ENCODE data around the gene KCNK2.

The KCNK2 gene

DNA sequence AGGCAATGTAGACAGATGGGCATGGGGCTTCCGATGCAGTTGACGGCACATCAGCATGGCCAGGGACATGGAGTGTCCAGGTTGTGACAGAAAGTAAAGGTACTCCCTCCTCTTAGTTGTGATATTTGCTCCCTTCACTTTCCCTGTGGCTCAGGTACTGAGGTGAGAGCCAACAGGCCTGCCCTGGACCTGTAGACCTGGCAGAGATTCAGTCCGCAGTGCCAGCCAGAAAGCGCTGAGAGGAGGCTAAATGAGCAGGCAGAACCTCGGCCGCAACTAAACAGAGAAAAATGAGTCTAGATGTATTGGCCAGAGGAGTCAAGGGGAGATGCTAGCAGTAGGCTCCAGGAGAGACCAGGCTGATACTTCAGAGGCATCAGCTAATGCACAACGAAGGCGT lies 22.6 kb upstream of the KCNK2 start:
- no peak for DNase-seq (ENCODE audit: low read depth in 1 of 2, low spot score in 1 of 2)
- Histone ChIP-seq H3K27ac (replicated peaks) (no peak overlapping the region), H3K27me3 (ENCODE audit: insufficient read depth, poor library complexity, severe bottlenecking) (no peaks in the 10 kb centered on the region), H3K4me3 (replicated peaks; ENCODE audit: insufficient read depth, low read length) (no peak overlapping the region)
- TF ChIP-seq POLR2AphosphoS5 (IDR thresholded peaks at IDR 0.05; ENCODE audit: low read depth) (no peak), GABPA (IDR thresholded peaks at IDR 0.05; ENCODE audit: low read depth) (no peak), SPI1 (IDR thresholded peaks at IDR 0.05; ENCODE audit: borderline replicate concordance, low read depth) (no peak)
- TF ChIP-seq, protein P1, sequence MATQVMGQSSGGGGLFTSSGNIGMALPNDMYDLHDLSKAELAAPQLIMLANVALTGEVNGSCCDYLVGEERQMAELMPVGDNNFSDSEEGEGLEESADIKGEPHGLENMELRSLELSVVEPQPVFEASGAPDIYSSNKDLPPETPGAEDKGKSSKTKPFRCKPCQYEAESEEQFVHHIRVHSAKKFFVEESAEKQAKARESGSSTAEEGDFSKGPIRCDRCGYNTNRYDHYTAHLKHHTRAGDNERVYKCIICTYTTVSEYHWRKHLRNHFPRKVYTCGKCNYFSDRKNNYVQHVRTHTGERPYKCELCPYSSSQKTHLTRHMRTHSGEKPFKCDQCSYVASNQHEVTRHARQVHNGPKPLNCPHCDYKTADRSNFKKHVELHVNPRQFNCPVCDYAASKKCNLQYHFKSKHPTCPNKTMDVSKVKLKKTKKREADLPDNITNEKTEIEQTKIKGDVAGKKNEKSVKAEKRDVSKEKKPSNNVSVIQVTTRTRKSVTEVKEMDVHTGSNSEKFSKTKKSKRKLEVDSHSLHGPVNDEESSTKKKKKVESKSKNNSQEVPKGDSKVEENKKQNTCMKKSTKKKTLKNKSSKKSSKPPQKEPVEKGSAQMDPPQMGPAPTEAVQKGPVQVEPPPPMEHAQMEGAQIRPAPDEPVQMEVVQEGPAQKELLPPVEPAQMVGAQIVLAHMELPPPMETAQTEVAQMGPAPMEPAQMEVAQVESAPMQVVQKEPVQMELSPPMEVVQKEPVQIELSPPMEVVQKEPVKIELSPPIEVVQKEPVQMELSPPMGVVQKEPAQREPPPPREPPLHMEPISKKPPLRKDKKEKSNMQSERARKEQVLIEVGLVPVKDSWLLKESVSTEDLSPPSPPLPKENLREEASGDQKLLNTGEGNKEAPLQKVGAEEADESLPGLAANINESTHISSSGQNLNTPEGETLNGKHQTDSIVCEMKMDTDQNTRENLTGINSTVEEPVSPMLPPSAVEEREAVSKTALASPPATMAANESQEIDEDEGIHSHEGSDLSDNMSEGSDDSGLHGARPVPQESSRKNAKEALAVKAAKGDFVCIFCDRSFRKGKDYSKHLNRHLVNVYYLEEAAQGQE (IDR thresholded peaks at IDR 0.05; ENCODE audit: insufficient replicate concordance, low read depth), result no peak
- TF ChIP-seq, protein P2, sequence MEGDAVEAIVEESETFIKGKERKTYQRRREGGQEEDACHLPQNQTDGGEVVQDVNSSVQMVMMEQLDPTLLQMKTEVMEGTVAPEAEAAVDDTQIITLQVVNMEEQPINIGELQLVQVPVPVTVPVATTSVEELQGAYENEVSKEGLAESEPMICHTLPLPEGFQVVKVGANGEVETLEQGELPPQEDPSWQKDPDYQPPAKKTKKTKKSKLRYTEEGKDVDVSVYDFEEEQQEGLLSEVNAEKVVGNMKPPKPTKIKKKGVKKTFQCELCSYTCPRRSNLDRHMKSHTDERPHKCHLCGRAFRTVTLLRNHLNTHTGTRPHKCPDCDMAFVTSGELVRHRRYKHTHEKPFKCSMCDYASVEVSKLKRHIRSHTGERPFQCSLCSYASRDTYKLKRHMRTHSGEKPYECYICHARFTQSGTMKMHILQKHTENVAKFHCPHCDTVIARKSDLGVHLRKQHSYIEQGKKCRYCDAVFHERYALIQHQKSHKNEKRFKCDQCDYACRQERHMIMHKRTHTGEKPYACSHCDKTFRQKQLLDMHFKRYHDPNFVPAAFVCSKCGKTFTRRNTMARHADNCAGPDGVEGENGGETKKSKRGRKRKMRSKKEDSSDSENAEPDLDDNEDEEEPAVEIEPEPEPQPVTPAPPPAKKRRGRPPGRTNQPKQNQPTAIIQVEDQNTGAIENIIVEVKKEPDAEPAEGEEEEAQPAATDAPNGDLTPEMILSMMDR (IDR thresholded peaks at IDR 0.05; ENCODE audit: insufficient read depth, low read length), result no peak

DNA sequence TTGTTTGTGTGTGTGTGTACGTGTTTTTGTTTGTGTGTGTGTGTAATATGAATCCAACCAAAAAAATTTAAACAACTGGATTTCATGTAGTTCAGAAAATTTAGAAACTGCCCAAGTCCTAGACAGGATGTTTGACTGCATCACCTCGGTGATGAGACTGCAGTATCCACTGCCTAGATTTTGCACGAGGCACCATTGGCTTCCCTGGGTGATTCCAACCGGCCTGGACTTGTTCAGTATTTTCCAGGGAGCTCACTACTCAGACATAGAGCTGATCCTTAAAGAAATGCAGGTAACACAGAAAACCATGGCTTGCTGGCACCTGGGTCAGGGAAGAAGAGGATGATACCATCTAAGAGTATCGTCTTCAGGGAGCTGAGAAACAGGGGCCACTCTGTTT lies 18.2 kb upstream of the KCNK2 start:
- no peak for TF ChIP-seq GABPA (IDR thresholded peaks at IDR 0.05; ENCODE audit: low read depth)
- TF ChIP-seq, protein P2 (IDR thresholded peaks at IDR 0.05; ENCODE audit: insufficient read depth, low read length), result no peak
- Histone ChIP-seq H3K27ac (replicated peaks) (no peak overlapping the region), H3K4me3 (replicated peaks; ENCODE audit: insufficient read depth, low read length) (no peak overlapping the region), H3K27me3 (ENCODE audit: insufficient read depth, poor library complexity, severe bottlenecking) (no peaks in the 10 kb centered on the region)
- DNase-seq (ENCODE audit: low read depth in 1 of 2, low spot score in 1 of 2), result no peak

DNA sequence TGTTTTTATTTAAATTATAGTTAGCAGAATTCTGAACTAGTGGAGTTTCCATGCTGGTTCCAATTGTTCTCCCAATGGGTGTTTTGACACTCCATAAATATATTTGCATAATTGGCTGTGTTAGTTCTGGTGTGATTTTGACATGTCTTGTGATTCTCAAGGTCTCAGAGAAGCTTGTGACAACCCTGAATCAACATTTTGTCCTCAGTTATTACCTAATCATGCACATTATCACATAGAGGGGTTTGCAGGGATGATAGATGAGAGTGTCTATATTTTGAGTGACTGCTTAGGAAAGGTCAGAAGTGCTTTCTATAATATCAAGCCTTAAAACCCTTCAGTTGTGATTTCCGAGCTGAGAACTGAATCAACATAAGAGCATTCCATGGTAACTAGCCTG lies 11.5 kb upstream of the KCNK2 start:
- no peaks in the 10 kb centered on the region for H3K27me3 ChIP-seq (ENCODE audit: insufficient read depth, poor library complexity, severe bottlenecking)
- no peak for TF ChIP-seq GABPA (IDR thresholded peaks at IDR 0.05; ENCODE audit: low read depth)
- TF ChIP-seq, protein P2 (IDR thresholded peaks at IDR 0.05; ENCODE audit: insufficient read depth, low read length), result no peak
- no peak for TF ChIP-seq SPI1 (IDR thresholded peaks at IDR 0.05; ENCODE audit: borderline replicate concordance, low read depth)
- TF ChIP-seq, protein P1 (IDR thresholded peaks at IDR 0.05; ENCODE audit: insufficient replicate concordance, low read depth), result no peak
- no peak for TF ChIP-seq POLR2AphosphoS5 (IDR thresholded peaks at IDR 0.05; ENCODE audit: low read depth)
- H3K27ac ChIP-seq (replicated peaks), result no peak overlapping the region
- DNase-seq (ENCODE audit: low read depth in 1 of 2, low spot score in 1 of 2), result no peak
- H3K4me3 ChIP-seq (replicated peaks; ENCODE audit: insufficient read depth, low read length), result no peak overlapping the region

DNA sequence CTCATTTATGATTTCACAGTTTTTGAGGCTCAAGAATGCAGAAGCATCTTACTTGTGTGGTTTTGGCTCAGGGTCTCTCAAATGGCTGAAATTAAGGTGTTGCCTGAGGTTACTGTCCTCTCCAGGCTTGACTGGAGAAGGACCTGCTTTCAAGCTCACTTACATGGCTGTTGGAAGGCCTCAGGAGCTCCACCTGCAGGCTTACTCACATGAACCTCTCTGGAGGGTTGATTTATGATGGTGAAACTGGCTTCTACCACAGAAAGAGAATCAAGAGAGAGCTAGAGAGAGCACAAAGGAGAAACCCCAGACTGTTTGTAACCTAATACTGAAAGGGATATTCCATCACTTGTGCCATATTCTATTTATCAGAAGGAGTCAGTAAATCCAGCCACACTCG lies 6.2 kb upstream of the KCNK2 start:
- Histone ChIP-seq H3K27ac (replicated peaks) (no peak overlapping the region), H3K4me3 (replicated peaks; ENCODE audit: insufficient read depth, low read length) (no peak overlapping the region), H3K27me3 (ENCODE audit: insufficient read depth, poor library complexity, severe bottlenecking) (peaks cover 5% of the 10 kb centered on the region)
- DNase-seq (ENCODE audit: low read depth in 1 of 2, low spot score in 1 of 2), result peak in 1 of 2 experiments; percentile 22
- TF ChIP-seq, protein P2 (IDR thresholded peaks at IDR 0.05; ENCODE audit: insufficient read depth, low read length), result no peak
- TF ChIP-seq, protein P1 (IDR thresholded peaks at IDR 0.05; ENCODE audit: insufficient replicate concordance, low read depth), result no peak
- TF ChIP-seq POLR2AphosphoS5 (IDR thresholded peaks at IDR 0.05; ENCODE audit: low read depth) (no peak), GABPA (IDR thresholded peaks at IDR 0.05; ENCODE audit: low read depth) (no peak), SPI1 (IDR thresholded peaks at IDR 0.05; ENCODE audit: borderline replicate concordance, low read depth) (no peak)
